HG03469 (cell line): ENCODE results near the gene CCT6B.
"Not testable (repeated sequence)": the region's sequence is repeated elsewhere in the genome, so short reads cannot be mapped to it uniquely, and the experiment has no call there.

ENCODE experiments used
- ATAC-seq: cut with Tn5 transposase; IDR thresholded peaks from one replicate; pipeline ENCODE4 v1.9.1; 2021; ENCODE audit warnings: mild to moderate bottlenecking, moderate library complexity, moderate number of reproducible peaks; ENCODE audit not compliant: unreplicated experiment

Gene CCT6B

DNA sequence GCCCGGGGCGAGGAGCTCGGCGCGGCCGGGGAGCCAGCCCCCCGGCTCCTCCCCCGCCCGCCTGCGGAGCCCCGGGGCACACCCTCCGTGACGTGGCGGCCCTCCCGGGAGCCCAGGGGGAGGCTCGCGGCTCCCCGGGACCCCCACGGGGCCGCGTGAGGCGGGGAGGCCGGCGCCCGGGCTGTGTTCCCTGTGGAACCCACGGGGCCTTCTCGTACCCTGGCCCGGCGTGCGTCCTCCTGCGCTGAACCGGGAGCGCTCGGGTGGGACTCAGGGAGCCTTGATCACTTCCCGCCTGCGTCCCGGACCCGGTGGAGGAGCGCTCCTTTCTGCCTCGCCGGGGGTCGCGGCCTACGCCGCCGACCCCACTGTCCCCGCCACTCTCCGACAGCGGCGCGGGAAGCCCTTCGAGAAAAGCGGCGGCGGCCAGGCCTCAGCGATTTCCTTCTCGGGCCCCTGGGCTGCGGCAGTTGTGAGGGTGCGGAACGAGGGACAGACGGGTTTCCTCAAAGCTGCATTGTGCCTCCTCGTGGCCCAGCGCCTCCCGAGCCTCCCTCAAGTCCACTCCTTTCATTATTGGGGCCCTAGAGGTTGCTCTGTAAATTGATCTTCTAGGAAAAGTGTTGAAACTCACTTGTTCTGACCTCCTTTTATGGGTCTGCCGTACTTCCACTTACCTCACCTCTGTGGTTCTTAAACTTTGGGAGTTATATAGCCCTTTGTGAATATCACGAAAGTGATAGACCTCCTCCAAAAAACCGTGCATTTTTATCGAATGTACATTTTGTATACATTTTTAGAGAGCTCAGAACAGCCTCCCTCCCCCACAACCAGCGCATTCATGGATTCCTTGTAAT, 19.6 kb upstream of the CCT6B start:
- peak; percentile 37 for ATAC-seq

DNA sequence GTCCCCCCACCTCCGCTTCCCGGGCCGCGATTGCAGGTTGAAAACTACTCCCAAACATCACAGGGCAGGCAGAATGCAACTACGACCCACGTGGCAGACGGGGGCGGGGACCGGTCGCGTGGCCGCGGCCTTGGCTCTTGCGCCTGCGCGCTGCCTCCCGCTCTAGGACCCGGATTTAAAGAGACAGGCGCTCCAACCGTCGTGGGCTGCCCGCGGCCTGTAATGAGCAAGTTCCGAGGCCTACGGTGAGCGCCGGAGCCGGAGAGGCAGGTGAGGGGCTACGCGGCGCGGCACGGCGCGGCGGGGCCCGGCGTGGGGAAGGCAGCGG, 19.1 kb upstream of the CCT6B start, which contains the start of gene LIG3:
TSS of gene LIG3 (plus strand) at position 160 of the 328 bp plus-strand sequence. CDS start 2,494 bp downstream, outside the sequence.
- peak; percentile 61 for ATAC-seq

DNA sequence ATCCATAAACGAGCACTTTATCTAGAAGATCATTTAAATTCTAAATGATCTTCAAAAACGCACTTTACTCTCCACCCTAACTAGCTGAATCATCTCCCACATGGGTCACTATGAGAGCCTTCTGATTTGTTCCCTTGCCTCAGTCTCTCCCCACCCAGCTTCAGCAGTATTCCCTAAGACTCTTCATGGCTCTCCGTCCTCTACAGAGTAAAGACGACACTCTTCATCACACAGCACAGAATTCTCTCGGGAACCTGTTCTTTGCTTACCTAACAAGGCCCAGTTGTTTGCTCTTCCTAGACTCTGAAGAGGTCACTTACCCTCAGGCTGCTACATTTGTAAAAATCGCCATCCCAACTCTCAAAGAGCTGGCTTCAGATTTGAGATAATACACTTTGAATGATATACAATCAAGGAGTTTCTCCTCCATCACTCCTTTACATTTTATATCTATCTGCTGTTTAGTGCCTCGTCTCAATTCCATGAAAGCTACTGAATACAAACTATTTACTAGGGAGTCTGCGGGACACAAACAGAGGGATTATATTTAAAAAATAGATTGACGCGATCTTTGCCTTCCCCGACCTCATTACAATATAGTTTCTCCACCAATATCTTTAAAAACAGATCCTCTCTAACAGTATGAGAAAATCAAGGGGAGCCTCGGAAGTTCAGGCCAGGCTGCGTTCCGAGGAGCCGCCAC, 18.5 kb upstream of the CCT6B start:
- ATAC-seq: no peak

DNA sequence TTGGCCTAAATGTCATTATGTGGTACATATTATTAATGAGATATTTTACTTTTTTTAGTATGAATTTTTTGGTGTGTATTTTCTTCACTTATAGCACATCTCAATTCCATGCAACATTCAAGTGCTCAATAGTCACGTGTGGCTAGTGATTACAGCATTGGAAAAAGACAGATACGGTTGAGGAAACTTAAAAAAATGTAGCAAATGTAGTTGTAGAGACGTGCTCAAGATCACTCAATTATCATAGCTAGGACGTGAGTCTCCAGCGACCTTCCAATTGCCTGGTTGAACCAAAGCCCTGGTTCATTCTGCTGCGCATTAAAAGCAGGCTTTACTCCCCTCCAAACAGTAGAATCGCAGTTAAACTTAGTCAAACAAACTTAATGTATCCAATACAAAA, 17.9 kb upstream of the CCT6B start:
- ATAC-seq: no peak

DNA sequence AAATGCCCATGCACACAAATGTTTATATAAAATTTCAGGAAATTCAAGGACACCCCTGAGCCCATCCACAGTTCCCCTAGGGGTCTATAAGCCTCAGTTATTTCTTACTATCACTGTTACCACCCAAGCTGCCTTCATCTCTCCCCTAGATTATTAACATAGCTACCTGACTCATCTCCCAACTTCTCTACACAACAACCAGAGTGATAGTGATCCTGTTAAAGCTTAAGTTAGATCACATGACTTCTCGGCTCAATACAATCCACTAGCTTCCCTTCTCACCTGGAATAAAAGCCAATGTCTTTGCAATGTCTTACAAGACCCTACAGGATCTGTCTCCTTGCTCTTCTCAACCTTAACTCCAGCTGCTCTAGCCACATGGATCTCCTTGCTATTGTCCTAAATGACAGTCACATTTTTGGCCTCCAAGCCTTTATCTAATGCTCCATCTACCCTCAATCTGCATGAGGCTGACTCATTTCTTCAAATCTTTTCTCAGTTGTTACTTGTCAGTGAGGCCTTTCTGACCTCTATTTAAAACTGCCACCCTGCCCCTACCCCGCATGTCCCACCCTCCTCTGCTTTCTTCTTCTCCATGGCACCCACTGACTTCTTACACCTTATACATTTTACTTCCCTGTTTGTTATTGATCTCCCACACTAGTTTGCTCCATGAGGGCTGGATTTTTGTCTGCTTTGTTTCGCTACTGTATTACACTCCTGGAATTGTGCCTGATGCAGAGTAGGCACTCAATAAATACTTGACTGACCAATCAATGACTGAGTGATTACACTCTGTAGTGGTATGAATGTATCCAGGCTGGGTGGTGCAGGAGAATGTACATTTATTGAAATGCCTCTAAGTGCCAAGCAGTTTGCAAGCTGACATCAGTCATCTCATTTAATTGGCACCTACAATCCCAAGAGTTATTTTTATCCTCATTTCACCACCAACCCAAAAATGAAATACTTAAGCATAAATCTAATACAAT, 13.8 kb upstream of the CCT6B start:
- no peak for ATAC-seq

DNA sequence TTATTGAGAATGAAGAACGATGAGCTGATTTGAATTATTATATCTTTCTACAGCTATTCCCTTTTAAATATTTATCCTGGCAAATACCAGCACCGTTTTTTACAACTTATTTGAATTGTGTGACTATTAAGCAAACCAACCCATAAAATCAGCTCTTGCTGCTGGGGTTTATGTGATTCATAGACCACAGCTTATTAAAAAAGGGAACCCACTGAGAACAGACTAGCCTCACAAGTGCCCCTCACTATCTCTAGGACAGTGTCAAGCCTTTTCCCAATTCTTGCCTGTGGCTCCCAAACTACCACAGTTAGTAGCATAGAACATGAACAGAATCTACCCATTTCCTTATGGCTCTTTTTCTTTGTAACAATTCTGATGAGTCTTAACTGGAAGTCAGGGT, 12.9 kb upstream of the CCT6B start:
- no peak for ATAC-seq

DNA sequence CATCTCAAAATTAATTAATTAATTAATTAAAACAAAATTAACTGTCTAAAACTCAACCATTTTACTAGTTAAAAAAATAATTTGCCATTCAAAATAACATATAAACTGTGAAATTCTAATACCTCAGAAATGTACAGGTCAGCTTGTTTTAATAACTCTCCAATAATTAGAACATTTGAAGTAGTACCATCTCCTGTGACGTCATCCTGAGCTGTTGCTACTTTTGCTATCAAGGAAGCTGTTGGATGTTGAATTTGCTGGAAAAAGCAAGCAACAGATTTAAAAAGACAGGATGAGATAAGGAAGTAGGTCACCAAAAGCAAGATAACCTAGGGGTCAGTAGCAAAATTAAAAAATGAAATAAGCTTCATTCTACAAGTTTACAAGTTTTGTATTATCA, 2.8 kb downstream of the CCT6B start:
- no peak for ATAC-seq

DNA sequence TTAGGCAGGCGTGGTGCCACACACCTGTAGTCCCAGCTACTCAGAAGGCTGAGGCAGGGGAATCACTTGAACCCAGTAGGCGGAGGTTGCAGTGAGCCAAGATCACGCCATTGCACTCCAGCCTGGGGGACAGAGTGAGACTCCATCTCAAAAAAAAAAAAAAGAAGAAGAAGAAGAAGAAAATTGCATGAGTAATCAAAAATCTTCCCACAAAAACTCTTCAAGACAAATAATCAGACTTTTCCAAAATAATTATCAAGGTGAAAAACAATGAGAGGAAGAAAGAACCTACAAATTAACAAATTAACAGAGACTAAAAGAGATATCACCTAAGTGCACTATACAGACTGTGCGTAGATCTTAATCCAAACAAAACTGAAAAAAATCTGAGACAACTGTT, 10.5 kb downstream of the CCT6B start:
- ATAC-seq: not testable (repeated sequence)

DNA sequence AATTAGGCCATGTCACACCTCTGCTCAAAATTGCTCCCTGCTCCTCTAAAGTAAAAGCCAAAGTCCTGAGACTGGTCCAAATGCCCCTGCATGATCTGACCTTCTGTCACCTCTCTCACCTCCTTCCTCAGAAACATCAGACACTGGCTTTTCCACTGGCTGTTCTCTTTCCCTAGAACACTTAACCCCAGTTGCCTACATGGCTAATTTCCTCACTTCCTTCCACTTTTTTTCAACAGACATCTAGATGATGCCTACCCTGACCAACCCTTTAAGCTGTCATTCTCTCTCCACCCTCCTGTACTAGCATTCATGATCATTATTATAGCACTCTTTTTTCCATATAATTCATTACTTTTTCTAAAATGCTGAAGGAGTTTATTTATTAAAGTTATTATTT, 31.0 kb downstream of the CCT6B start:
- no peak for ATAC-seq

DNA sequence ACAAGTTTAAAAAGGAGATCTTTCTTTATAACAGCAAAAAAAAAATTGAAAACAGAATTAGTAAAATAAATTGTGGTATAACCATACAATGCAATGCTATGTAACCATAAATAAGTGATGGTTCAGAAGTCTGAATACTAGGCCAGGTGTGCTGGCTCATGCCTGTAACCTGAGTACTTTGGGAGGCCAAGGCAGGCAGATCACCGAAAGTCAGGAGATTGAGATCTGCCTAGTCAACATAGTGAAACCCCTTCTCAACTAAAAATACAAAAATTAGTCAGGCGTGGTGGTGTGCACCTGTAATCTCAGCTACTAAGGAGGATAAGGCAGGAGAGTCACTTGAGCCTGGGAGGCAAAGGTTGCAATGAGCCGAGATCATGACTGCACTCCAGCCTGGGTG, 34.6 kb downstream of the CCT6B start:
- ATAC-seq: no peak

DNA sequence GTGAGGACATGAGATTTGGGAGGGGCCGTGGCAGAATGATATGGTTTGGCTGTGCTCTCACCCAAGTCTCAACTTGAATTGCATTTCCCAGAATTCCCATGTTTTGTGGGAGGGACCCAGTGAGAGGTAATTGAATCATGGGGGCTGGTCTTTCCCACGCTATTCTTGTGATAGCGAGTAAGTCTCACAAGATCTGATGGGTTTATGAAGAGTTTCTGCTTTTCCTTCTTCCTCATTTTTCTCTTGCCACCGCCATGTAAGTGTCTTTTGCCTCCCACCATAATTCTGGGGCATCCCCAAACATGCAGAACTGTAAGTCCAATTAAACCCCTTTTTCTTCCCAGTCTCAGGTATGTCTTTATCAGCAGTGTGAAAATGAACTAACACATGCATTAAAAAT, 40.6 kb downstream of the CCT6B start:
- no peak for ATAC-seq

DNA sequence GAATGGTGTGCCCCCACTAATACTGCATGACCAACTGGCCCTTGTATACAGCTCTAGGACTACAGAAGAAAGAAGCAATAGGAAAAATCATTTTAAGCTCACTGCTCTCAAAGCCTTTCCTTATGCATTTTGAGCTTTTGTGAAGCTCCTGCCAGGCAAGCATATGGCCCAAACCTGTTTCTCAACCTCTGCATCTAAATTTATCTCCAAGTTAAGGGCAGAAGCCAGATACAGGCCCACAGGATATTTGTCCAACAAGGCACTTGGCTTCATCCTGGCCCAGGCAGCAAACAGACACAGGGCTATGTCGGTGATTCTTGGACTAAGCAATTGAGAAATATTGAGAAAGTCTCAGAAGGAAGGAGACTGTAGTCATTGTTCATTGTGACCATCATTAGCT, 43.9 kb downstream of the CCT6B start:
- ATAC-seq: no peak

DNA sequence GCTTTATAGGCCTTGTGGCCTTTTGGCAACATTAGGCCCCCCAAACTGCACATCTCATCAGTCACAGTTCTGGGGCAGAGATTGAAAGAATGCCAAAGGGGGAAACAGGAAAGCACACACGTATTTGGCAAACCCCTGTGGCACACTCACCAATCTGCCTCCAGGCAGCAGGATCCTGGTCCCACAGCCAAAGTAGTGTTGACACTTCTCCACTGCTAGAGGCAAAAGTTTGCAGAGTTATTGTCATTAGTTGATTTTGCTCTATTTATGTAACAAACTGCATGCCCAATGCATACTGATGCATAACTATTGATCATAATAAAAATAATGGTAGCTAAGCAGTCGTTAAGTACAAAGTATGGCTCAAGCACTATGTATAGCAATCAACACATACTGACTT, 45.1 kb downstream of the CCT6B start:
- no peak for ATAC-seq

DNA sequence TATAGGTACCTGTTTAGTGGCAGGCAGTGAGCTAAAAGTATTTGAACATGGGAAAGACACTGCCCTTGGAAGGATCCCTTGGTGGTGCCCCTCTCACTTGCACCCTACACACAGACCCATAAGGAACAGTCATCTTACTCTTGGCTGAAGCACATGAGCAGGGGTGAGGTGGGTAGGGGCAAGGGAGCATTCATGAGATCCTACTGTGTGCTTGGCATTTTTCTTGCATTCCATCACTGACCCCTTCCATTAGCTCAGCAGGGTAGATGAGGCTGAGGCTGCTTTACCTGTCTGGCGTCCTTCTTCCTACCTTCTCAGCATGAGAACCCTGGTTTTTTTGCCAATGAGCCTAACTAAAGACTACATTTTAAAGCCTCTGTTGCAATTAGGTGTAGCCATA, 48.3 kb downstream of the CCT6B start:
- no peak for ATAC-seq

DNA sequence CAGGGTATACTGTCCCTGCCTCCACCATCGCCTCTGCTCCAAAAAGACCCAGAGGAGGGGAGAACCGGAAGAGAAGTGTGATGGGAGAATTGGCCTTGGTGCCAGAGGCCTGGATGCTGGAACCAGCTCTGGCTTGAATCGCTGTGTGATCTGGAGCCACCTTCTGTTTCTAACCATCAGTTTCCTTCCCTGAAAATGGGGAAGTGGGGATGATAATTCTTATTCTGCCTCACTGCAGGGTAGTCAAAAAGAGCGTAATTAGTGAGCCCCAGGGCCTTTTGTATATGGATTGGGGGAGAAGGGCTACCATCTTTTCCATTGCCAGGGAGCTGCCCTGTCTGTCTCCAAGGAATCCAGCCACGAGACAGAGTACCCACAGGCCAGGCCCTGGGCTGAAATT, 52.2 kb downstream of the CCT6B start:
- no peak for ATAC-seq

DNA sequence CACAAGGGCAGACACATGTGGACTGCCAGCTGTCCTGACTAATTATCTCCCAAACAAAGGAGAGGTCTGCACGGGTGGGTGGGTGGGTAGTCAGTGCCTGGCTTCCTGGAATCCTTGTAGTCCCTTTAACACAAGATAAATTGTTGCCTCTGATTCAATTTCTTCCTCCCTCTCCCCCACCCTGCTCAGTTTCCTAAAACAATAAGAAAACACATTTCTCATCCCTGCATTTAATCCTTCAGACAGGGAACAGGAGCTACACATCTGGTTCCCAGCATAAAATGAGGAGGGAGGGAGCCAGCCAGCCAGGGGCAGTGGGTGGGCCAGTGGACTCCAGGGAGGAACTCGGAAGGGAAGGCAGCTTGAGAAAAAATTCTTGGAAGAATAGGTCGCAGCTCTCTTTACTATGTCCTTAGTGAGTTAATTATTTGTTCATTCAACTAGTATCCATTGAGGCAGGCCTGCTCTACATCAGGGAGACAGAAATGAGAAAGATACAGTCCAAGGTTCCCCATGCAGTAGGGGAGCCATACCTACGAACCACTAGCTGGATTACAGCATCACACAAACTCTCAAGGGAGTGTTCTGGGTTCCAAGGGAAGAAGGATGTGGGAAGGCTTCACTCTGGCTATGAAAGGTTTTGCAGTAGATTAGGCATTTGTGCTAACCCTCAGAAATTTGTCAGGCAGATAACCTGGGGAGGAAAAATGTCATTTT, 58.3 kb downstream of the CCT6B start:
- ATAC-seq: no peak

DNA sequence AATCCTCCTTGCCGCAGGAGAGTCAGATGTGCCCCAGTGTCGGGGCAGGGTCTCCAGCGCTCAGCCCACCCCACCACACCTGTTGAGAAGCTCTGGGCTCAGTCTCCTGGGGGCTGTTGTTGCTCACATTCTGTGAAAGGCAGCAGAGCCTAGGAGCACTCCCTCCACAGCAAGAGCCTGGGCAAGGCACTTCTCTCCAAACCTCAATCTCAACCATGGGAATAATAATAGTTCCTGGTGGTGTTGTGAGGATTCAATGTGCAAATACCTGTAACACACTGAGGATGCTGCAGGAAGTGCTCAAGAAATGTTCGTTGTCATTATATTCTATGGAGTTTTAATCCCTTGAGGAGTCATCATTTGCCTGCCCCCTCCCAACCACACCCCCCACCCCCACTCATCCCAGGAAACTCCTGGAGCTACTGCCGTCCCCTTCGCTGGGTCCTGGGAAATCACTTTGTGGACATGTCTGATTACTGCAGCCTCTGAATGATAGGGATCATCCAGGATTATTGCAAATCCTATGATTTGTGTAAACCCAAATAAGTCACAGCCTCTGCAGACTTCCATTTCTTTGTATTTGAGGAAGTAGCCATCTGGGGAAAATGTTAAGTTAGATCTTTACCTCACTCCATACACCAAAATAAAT, 61.5 kb downstream of the CCT6B start:
- ATAC-seq: no peak

DNA sequence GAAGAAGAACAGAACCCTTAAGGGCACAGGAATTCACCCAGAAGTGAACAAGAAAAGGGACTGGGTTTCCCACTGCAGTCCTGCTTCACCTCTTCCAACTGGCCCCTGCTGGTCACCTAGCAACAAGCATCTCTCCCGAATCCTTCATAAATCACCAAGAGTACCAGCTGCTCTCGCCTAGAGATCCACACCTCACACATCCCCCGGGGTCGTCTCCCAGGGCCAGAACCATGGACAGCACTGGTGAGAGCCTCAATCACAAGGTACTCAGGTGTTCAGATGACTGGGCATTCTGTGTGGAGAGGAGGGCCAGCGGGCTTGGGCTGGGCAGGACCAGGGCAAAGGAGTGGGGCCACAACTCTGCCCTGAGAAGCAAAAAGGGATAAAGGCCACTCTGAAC, 65.9 kb downstream of the CCT6B start:
- ATAC-seq: no peak

DNA sequence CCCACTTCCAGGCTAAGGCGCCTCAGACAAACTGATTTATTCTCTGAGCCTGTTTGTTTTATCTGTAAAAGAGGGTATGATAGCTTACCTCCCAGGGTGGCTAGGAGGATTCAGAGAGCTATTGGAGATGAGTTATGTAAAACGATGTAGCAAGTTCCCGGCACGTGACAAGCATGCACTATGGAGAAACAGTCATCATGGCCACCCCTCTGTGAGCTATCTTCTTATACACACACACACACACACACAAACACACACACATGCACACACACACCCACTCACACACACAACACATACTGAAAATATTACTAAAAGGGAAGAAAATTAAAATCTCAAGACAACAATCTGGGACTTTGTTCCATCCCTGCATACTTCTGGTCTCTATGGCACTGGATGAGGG, 66.3 kb downstream of the CCT6B start:
- no peak for ATAC-seq
